HEK293T (cell line): ENCODE data around the gene C3orf22.

Experiments used
- ELF4 ChIP-seq: fragments of 450-650 bp; IDR thresholded peaks from 2 replicates; pipeline ENCODE4 v1.6.1; 2017; ENCODE audit warnings: antibody characterized with exemption
- FOXA1 ChIP-seq: fragments of 450-650 bp; IDR thresholded peaks from 2 replicates; pipeline ENCODE4 v1.6.1; 2016; ENCODE audit warnings: mild to moderate bottlenecking

DNA sequence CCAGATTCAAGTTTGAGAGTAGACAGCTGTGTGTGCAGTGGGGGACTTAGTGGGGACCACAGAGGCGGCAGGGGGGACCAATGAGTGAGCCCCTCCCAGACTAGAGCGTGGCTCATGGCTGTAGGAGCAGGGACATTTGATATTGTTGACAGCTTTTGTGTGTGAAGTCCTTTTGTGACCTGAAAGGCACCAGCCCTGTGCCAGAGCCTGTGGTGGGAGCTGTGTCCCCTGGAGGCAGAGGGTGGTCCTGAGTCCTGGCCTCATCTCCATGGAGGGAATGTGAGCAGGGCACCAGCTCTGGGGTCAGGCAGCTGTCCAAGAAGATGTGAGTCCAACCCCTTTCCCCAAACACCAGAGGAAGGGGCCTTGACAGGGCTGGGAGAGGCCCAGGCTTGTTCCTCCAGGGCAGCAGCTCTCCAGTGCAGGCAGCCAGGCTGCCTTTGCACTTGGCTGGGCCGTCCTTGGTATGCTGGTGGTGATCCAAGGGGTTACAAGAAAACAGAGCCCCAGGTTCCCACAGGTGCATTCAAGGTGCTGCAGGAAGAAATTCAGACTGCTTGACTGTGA, 10.1 kb upstream of the C3orf22 start:
- no peak for TF ChIP-seq FOXA1
- TF ChIP-seq ELF4 = no peak
